SKM-1 (cell line): ENCODE results near the gene LAPTM4A.

Source experiments
- DNase-seq: peaks from one replicate; lab custom pipeline; 2025; ENCODE audit not compliant: unreplicated experiment; lab: John Stamatoyannopoulos, UW

LAPTM4A gene

GRCh38 chr2:20025065-20025786, 26.2 kb downstream of the LAPTM4A start:
- DNase-seq = no peak

DNA sequence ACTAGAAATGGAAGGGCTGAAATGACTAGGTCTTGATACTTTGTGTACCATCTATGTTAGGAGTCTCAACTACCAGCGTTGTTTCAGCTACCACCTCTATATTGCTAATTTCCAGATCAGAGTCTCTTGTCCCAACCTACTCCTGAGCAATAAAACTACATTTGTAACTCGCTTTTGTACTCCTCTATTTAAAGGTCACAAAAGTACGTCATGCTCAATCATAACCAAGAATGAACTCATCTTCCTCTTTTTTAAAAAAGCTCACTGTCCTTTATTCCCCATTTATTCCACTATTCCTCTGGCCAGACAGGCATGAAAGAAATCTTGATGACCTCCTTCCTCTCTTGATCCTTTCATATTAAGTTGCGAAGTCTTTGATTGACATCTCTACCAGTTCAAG, 27.7 kb downstream of the LAPTM4A start:
- no peak for DNase-seq

- DNase-seq = no peak
These were observed 29.9 kb downstream of the LAPTM4A start for GRCh38 chr2:20021405-20022009.

- no peak for DNase-seq
These were observed 31.7 kb downstream of the LAPTM4A start for GRCh38 chr2:20019747-20020146.

- DNase-seq = no peak
These were observed 32.8 kb downstream of the LAPTM4A start for GRCh38 chr2:20018601-20019152.

DNA sequence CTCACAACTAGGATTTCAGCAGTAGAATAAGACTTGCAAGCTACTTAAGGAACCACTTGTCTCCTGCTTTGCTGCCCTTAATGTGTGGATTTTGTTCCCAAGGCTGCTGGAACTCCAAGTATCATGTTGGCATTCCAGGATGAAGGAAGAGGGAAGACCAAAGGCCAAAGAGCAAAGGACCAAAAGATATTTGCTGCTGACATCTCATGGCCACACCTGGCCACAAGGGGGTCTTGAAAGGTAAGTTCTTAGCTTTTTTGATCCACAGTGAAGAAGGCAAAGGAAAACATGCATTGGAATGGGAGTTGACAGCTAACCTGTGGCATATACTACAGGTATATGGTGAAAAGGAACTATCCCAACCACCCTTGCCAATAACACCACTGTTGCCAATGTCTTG, 35.1 kb downstream of the LAPTM4A start:
- DNase-seq = no peak

GRCh38 chr2:20015482-20016083, 35.8 kb downstream of the LAPTM4A start:
- peak; percentile 19 for DNase-seq

GRCh38 chr2:20013126-20013849, 38.1 kb downstream of the LAPTM4A start:
- DNase-seq = no peak

DNA sequence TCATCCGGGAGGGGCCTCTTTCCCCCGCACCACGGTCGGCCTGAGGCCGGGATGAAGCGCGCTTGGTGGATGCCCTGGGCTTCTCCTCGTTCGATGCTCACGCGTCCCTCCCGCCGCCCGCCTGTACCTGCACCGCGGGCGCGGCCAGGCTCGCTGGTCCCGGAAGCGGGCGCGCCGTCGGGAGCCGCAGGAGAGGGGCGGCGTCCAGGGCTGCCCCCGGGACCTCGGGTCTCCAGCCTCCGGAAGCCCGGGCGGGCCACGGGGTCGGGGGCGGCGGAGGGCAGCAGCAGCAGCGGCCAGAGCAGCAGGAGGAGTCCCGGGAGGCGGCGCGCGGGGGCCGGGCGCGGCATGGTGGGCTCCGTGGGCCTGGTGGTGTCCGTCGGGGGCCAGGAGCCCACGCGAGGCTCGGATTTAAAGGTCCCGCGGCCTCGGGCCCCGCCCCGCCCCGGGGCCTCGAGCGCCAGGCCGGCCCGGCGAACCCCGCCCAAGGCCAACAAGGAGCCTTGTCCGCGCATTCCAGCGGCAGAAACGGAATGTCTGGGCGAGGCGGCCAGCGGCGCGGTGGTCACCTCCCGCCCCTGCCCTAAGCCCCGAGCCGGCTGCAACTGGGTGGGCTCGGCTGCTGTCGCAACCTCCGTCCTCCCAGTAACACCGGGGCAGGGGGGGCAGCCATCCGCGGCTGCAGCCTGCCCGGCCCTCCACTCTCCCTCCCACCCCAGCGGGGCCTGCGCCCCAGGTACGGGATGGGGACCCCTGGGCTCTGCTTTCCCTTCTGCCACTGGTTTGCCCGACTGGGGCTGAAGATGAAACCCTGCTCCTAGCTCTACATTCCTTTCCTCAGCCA, 38.9 kb downstream of the LAPTM4A start, which contains the start of gene MATN3:
MATN3 (minus strand) TSS at position 387 of the 844 bp plus-strand sequence; CDS start at position 350, 37 bp downstream.
- DNase-seq = no peak

GRCh38 chr2:20012032-20012281, 39.5 kb downstream of the LAPTM4A start:
- no peak for DNase-seq

DNA sequence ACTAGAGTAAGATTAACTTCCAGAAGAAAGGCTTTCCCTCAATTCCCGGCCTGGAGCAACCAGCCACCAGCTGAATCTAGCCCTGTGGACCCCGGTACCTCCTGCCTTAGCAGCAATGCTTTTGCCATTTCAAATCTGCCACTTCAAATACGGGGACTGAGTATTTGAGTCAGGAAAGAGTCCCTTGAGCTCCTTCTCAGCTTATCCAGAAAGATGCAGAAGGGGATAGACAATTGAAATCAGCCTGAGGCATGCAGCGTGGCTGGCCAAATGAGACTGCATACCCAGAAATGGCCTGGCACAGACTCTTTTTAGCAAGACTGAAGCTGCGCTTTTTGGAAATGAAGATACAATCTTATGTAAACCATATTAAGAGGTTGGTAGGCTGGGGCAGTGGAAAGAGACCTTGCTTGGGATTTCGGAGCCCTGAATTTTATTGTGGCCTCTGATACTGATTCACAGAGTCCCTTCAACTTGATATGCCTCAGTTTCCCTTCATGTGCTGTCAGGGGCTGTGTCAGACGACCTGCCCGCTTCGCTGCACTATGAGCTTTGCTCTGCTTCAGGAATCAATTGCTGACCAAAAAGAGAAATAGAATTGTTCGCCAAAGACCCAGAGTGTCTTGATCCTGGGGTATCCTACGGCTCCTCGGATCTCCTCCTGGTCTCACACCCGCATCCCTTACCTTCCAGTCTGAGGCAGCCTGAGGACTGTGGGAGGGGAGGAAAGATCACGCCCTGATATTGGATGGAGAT, 40.0 kb downstream of the LAPTM4A start:
- DNase-seq = no peak

- DNase-seq = no peak
These were observed 42.7 kb downstream of the LAPTM4A start for GRCh38 chr2:20008703-20009102.

DNA sequence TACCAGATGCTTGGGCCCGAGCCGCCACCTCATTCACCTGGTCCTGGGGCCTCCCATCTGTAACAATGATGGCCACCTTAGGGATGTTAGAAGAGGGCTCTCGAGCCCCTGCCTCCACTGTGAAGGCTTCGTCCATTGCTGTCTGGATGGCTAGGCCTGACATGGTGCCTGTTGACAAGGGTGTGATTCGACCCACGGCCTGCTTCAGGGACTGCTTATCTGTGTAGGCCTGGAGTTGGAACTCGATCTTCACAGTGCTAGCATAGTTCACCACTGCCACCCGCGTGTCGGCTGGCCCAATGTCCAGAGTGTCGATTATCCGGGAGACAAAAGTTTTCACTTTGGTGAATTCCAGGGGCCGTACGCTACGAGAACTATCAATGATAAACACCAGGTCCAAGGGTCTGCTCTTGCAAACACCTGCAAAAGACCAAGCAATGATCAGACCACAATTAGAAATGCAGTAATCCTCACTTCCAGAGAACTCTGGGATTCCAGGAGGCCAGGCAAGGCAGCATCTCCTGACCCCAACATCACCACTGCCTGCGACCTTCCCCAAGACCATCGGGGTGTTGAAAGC, 45.4 kb downstream of the LAPTM4A start:
- no peak for DNase-seq

GRCh38 chr2:20005067-20005627, 46.3 kb downstream of the LAPTM4A start:
- no peak for DNase-seq

DNA sequence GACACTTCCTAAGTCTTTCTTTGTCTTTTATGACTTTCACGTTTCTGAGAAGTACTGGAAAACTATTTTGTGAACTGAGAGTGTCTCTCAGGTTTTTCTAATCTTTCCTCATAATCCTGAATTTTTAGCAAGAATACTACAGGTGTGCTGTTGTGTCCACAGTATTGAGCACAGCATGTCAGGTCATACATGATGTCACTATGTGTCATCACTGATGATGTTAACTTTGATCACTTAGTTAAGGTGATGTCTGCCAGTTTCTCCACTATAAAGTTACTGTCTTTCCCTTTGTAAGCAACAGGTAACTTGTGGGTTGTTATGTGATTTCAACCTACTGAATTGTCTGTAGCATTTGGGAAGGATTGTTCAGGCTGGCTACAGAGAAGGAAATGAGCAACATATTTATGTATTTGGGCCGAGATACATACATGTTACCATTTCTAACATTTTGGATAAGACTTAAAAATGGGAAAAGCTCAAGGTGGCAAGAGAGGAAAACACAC, 50.0 kb downstream of the LAPTM4A start:
- no peak for DNase-seq

- no peak for DNase-seq
These were observed 57.7 kb downstream of the LAPTM4A start for GRCh38 chr2:19993731-19994130.

DNA sequence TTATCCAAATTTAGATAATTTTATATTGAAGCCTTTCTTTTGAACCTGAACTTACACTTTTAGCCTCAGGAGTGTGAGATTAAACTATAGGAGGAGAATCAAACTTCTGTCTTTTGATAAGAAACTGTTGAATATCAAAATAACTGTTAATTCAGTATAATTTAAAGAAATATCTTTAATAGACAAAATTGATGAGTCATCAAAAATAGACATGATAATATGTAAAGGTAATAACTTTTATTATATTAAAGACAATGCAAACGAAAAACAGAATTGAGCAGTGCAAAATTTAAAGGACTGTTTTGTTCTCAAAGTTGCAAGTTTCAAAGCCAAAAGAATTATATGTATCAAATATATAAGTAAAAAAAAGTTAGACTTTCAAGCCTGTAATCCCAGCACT, 59.5 kb downstream of the LAPTM4A start:
- no peak for DNase-seq

- DNase-seq = no peak
These were observed 61.1 kb downstream of the LAPTM4A start for GRCh38 chr2:19990416-19990728.

DNA sequence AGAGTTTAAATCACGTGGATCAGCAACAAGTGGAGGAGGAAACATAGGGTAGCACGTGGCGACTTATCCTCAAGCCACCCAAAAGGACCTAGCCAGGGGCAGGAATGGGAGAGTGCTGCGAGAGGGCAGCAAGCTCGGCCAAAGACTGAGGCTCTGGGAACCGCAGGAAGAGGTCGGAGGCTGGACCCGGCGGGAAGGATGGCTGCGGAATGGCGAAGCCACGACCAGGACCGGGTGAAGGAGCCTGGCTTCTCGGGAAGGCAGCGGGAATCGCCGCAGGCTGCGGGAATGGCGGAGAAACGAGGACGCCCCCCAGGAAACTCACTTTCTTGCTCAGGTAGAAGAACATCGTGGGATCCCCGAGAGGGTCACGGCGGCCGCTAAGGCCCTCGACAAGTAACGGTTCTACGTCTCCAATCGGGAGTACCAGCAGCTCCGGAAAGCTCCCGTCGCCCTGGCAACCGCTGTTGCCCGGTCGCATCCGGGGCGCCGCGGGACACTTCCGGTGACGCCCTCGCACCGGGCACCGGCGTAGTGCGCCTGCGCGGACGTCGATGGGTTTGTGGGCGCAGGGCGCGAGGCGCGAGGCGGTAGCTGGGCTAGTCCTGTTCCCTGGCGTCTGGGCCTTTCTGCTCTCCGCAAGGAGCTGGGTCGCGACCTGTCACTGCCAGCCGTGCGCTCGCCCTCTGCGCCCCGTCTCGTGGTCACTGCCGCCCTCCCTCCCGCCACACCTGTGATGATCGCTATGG, 61.6 kb downstream of the LAPTM4A start, which contains the start of gene WDR35:
WDR35 (minus strand) TSS at position 439 of the 749 bp plus-strand sequence; CDS start at position 349, 90 bp downstream.
- peak; percentile 70 for DNase-seq
